AG09309 (cell line): ENCODE data around the gene OCSTAMP.

Experiments
- DNase-seq: peaks from one replicate; pipeline ENCODE4 v3.0.0-alpha.2; 2010; ENCODE audit warnings: low read depth
- H3K4me3 ChIP-seq: 2 replicates; pipeline ENCODE4 v1.5.1; 2011; ENCODE audit warnings: mild to moderate bottlenecking, low read depth, low read length, moderate library complexity; ENCODE audit not compliant: control insufficient read depth
- CTCF ChIP-seq: IDR thresholded peaks from 2 replicates; pipeline ENCODE4 v1.5.1; 2011; ENCODE audit warnings: mild to moderate bottlenecking, low read depth, low read length, inconsistent platforms; ENCODE audit not compliant: insufficient read depth, control insufficient read depth; ENCODE audit errors: missing control alignments

The OCSTAMP gene

GRCh38 chr20:46573788-46574584, 23.5 kb upstream of the OCSTAMP start:
- DNase-seq = no peak
- no peak for TF ChIP-seq CTCF

GRCh38 chr20:46573234-46573633, 22.8 kb upstream of the OCSTAMP start:
- DNase-seq = no peak
- no peak overlapping the region for H3K4me3 ChIP-seq
- no peak for TF ChIP-seq CTCF

More at GRCh38 chr20:46573788-46574584, 23.5 kb upstream of the OCSTAMP start:
- no peak overlapping the region for H3K4me3 ChIP-seq

GRCh38 chr20:46572790-46573189, 22.3 kb upstream of the OCSTAMP start:
- H3K4me3 ChIP-seq = no peak overlapping the region
- DNase-seq = no peak
- TF ChIP-seq CTCF = no peak

- DNase-seq = no peak
- H3K4me3 ChIP-seq = no peak overlapping the region
- TF ChIP-seq CTCF = no peak
Observed at GRCh38 chr20:46572153-46572552, 21.7 kb upstream of the OCSTAMP start.

- H3K4me3 ChIP-seq = no peak overlapping the region
- no peak for DNase-seq
- TF ChIP-seq CTCF = no peak
Observed at GRCh38 chr20:46571418-46571817, 21.0 kb upstream of the OCSTAMP start.

GRCh38 chr20:46570956-46571355, 20.5 kb upstream of the OCSTAMP start:
- DNase-seq = no peak
- no peak overlapping the region for H3K4me3 ChIP-seq
- no peak for TF ChIP-seq CTCF
